ENCODE measurements around the gene MOXD1. TPM values are rescaled to one million over a fixed set of nuclear protein-coding genes. Genes with fewer than 3 reads are reported as not detected.
A peak's percentile ranks its signal among the peaks of the same experiment; 100 is the strongest.

Gene MOXD1
- total and polyA plus RNA-seq, 12 donors = 0.80 to 4.9 (median 1.9) TPM

GRCh38 chr6:132369526-132369925 lies 31.7 kb downstream of the MOXD1 start:
- no peak overlapping the region for H3K27ac ChIP-seq
- DNase-seq (no peak), ATAC-seq (peak in 1 of 8 donors; percentile 57)
- intact Hi-C loops (cut with DNase I) = no loop called here
- WGBS, 2 donors = 58 to 65% methylated on average over 4 of the region's 4 CpGs
- H3K9me3 ChIP-seq = no peaks in the 10 kb centered on the region
- H3K4me1 ChIP-seq = peaks cover 0 to 2% (median 0%) of the 10 kb centered on the region in 9 donors
- peak overlapping the region in 1 of 10 donors; percentile 17 for H3K4me3 ChIP-seq
- no peaks in the 10 kb centered on the region for H3K36me3 ChIP-seq
- H3K27me3 ChIP-seq = no peaks in the 10 kb centered on the region
- no peak for TF ChIP-seq CTCF (IDR thresholded peaks at IDR 0.05)

- Histone ChIP-seq H3K4me3 (no peak overlapping the region), H3K4me1 (peaks cover 0 to 5% (median 0%) of the 10 kb centered on the region in 9 donors), H3K27ac (no peak overlapping the region), H3K9me3 (no peaks in the 10 kb centered on the region), H3K27me3 (no peaks in the 10 kb centered on the region), H3K36me3 (no peaks in the 10 kb centered on the region)
- DNase-seq (no peak), ATAC-seq (no peak)
- 74% methylated on average over 7 of the region's 7 CpGs for WGBS, 2 donors
- intact Hi-C loops (cut with DNase I) = no loop called here
- TF ChIP-seq CTCF (IDR thresholded peaks at IDR 0.05) = no peak
Observed at GRCh38 chr6:132368916-132369481, 32.3 kb downstream of the MOXD1 start.

GRCh38 chr6:132365281-132365907 lies 35.9 kb downstream of the MOXD1 start:
- intact Hi-C loops (cut with DNase I) = no loop called here
- Histone ChIP-seq H3K36me3 (no peaks in the 10 kb centered on the region), H3K4me3 (no peak overlapping the region), H3K27me3 (no peaks in the 10 kb centered on the region), H3K27ac (peak overlapping the region in 2 of 10 donors; percentile 22 to 53), H3K9me3 (no peaks in the 10 kb centered on the region), H3K4me1 (peaks cover 0 to 5% (median 0%) of the 10 kb centered on the region in 9 donors)
- WGBS, 2 donors = 40 to 53% methylated on average over 4 of the region's 4 CpGs
- no peak for TF ChIP-seq CTCF (IDR thresholded peaks at IDR 0.05)
- ATAC-seq (peak in 3 of 8 donors; percentile 33 to 50 (median 33)), DNase-seq (no peak)

GRCh38 chr6:132364306-132365074 lies 36.8 kb downstream of the MOXD1 start:
- Histone ChIP-seq H3K4me1 (peaks cover 0 to 5% (median 0%) of the 10 kb centered on the region in 9 donors), H3K4me3 (no peak overlapping the region), H3K9me3 (no peaks in the 10 kb centered on the region), H3K27me3 (no peaks in the 10 kb centered on the region), H3K36me3 (no peaks in the 10 kb centered on the region), H3K27ac (peak overlapping the region in 1 of 10 donors; percentile 53)
- WGBS, 2 donors = 38 to 51% methylated on average over 5 of the region's 5 CpGs
- TF ChIP-seq CTCF (IDR thresholded peaks at IDR 0.05) = no peak
- no peak for ATAC-seq
- intact Hi-C loops (cut with DNase I) = no loop called here
- no peak for DNase-seq
